ENCODE measurements around the gene NDUFAF3. TPM values are rescaled to one million over a fixed set of nuclear protein-coding genes. Genes with fewer than 3 reads are reported as not detected.
A peak's percentile ranks its signal among the peaks of the same experiment; 100 is the strongest.

NDUFAF3 gene
- total RNA-seq, 1 experiment from 2014 or later, result 40.7 TPM

- Histone ChIP-seq H3K27me3 (ENCODE audit: insufficient read depth, low read length) (no peaks in the 10 kb centered on the region), H2BK5ac (ENCODE audit: insufficient read length, low read length) (no peak within 1 kb of the TSS), H2BK12ac (ENCODE audit: insufficient read length, low read depth, low read length) (no peak within 1 kb of the TSS), H3K23me2 (ENCODE audit: insufficient read length, low read depth, low read length, poor library complexity, severe bottlenecking) (peaks cover 13% of the 10 kb centered on the region), H2AFZ (ENCODE audit: low read length) (no peak within 1 kb of the TSS), H2BK20ac (ENCODE audit: low read depth, low read length, poor library complexity, severe bottlenecking) (no peak within 1 kb of the TSS), H3K14ac (ENCODE audit: insufficient read depth, low read length) (peak within 1 kb of the TSS; percentile 94), H2BK120ac (ENCODE audit: low read depth, low read length, poor library complexity, severe bottlenecking) (peak within 1 kb of the TSS; percentile 10), H3K79me2 (ENCODE audit: insufficient read depth, low read length) (peaks cover 10% of the 10 kb centered on the region; the same call in 1 of the 2 replicates), H4K8ac (replicated peaks; ENCODE audit: insufficient read length, low read depth, low read length) (no peak within 1 kb of the TSS), H3K9me3 (ENCODE audit: control insufficient read depth, low read depth, low read length) (no peaks in the 10 kb centered on the region), H3K79me1 (ENCODE audit: insufficient read depth, low read depth, low read length, poor library complexity, severe bottlenecking) (no peaks in the 10 kb centered on the region), H3K18ac (ENCODE audit: insufficient read length, low read depth, low read length) (peak within 1 kb of the TSS; percentile 97), H2AK5ac (ENCODE audit: insufficient read length, low read length) (no peak within 1 kb of the TSS), H4K5ac (ENCODE audit: insufficient read length, low read depth, low read length) (peak within 1 kb of the TSS; percentile 66), H4K91ac (ENCODE audit: insufficient read length, low read depth, low read length) (no peak within 1 kb of the TSS), H3K23ac (ENCODE audit: insufficient read length, low read depth, low read length) (no peak within 1 kb of the TSS), H4K20me1 (ENCODE audit: control insufficient read depth, insufficient read depth, insufficient read length) (no peaks in the 10 kb centered on the region), H3K4me1 (ENCODE audit: insufficient read depth, low read length) (no peaks in the 10 kb centered on the region; the same call in 1 of the 2 replicates), H3K27ac (ENCODE audit: insufficient read length, low read depth, low read length) (peak within 1 kb of the TSS; percentile 6), H3K4me2 (ENCODE audit: insufficient read depth, insufficient read length, low read length) (peak within 1 kb of the TSS; percentile 78), H3K4ac (ENCODE audit: low read depth, low read length) (no peak within 1 kb of the TSS; the same call in 1 of the 2 replicates), H3K9ac (ENCODE audit: extremely low read depth, insufficient read length, low read length) (peak within 1 kb of the TSS; percentile 87), H2BK15ac (ENCODE audit: low read depth, low read length) (no peak within 1 kb of the TSS), H3K56ac (ENCODE audit: insufficient read length, low read depth, low read length) (no peak within 1 kb of the TSS), H3T11ph (ENCODE audit: low read length) (no peak within 1 kb of the TSS)
- DNase-seq, result peak; percentile 99
- no peaks in the 10 kb centered on the region; the same call in 1 of the 2 replicates for H3K27me3 Mint-ChIP-seq (ENCODE audit: low read depth)
- no peaks in the 10 kb centered on the region; a peak in 1 of 5 replicates for H3K9me3 Mint-ChIP-seq
- no CpG with 5 or more reads among the region's 65 CpGs for WGBS (ENCODE audit: extremely low coverage, insufficient read length, low lambda C conversion rate)
- H3K4me1 Mint-ChIP-seq, result peaks cover 12 to 13% of the 10 kb centered on the region in 2 experiments
- H3K27ac Mint-ChIP-seq, result peak within 1 kb of the TSS; percentile 99 to 100 (median 100)
- peaks cover 8 to 31% (median 26%) of the 10 kb centered on the region in 3 experiments for H3K36me3 Mint-ChIP-seq (ENCODE audit: insufficient read depth in 1 of 3, low read depth in 3 of 3)
- peak within 1 kb of the TSS; percentile 99 to 100 for H3K4me3 Mint-ChIP-seq
- peak; percentile 51 for TF ChIP-seq CTCF (conservative IDR thresholded peaks at IDR 0.05)
Measured at GRCh38 chr3:49007068-49007770, 14.7 kb upstream of the NDUFAF3 start, which contains the start of gene WDR6. Gene WDR6, plus strand, starts transcription at chr3:49007391. Its CDS starts 41 bp downstream, at chr3:49007432.

Data from H9 (cell line).